DMS153 (cell line): Measurements from ENCODE around the gene DEDD.

Experiments
- DNase-seq: peaks from one replicate; lab custom pipeline; 2025; lab: John Stamatoyannopoulos, UW

DEDD gene

GRCh38 chr1:161091796-161092507 lies 40.5 kb downstream of the DEDD start:
- no peak for DNase-seq

GRCh38 chr1:161091093-161091492 lies 41.4 kb downstream of the DEDD start:
- DNase-seq: no peak

DNA sequence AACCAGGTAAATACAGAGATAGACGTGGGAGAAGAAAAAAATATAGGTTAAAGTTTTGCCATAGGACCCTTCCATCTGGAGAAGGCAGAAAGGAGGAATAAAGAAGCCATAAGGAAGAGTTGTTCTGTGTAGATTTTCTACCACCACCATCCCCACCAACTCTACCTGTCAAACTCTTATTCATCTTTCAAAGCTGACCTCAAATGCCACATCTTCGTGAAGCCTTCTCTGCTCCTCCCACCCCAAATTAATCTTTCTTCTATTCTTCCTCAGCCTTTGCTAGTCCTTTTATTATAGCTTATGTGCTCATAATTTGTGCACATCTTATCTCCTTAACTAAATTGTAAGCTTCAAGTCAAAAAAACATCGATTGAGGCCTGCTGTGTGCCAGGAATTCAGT lies 41.9 kb downstream of the DEDD start:
- DNase-seq: no peak

- no peak for DNase-seq
These were observed 42.5 kb downstream of the DEDD start for GRCh38 chr1:161089938-161090337.

DNA sequence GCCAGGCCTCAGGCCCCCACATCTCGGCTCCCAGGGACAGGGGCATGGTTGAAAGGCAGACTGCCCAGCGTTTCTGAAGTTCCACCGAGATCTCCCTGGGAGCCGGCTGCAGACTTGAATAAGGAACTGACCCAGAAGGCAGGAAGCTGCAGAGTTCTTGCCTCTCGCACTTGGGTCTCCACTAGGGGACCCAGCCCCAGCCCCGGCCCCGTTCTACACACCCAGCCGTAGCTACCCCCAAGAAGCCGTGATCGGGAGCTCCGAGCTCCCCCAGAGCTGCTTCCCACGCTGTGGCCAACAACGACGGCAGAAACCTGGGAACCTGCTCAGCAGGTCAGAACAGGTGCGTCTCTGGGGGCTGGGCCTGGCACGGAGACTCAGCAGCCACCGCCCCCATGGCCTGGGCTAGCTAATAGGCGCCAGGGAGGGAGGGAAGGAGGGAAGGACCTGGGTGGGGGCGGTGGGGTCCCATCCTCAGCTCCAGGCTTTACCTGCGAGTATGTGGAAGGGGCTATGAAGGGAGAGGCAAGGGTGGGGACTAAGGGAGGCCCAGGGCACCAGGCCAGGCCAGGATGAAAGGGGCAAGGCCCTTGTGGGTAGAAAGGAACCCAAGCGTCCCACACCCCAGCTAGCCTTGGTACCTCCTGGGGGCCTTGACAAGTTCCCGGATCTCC lies 43.1 kb downstream of the DEDD start, which contains the start of gene NECTIN4:
Gene NECTIN4, minus strand, starts transcription at position 308 of the 674 bp plus-strand sequence. Its CDS starts 262 bp downstream, at position 46.
- no peak for DNase-seq

DNA sequence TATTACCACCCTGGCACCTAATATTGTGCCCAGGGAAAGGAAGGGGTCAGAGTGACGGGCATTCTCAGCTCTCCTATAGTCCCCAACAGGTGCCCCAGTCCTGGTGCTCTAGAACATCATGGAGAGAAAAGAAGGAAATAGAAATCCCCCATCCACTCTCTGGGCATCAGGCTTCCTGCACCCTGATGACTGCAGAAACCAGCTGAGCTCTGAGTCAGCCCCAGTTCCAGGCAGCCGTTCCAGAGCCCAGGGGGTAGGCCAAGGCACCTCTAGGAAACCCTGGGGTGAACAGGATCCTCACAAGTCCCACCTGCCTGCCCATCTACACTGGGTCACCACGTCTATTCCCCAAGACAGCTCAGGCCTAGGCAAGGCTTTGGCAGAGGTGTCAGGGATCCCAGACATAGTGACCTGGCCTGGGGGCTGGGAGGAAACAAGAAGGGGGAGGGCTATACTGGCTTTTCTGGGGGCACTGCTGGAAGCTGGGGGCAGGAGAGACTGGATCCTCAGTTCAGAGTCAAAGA lies 43.8 kb downstream of the DEDD start:
- no peak for DNase-seq

DNA sequence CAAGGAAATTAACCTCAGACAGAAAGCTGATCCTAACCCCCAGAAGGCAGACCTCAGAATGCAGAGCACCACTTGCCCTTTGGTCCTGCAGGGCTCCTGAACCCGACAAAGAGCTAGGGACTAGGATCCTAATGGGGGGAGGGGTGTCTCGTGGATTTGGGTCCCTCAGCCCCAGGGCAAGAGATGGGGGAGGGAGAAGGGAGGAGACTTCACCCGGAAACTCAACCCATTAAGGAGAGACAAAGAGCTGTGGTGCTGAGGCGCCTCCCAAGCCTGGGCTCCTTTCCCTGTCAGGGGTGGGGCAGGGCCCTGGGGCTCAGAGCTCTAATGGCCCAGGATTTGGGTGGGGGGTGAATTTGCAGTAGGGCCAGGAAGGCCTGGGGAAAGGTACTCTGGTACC lies 46.0 kb downstream of the DEDD start:
- DNase-seq: no peak

DNA sequence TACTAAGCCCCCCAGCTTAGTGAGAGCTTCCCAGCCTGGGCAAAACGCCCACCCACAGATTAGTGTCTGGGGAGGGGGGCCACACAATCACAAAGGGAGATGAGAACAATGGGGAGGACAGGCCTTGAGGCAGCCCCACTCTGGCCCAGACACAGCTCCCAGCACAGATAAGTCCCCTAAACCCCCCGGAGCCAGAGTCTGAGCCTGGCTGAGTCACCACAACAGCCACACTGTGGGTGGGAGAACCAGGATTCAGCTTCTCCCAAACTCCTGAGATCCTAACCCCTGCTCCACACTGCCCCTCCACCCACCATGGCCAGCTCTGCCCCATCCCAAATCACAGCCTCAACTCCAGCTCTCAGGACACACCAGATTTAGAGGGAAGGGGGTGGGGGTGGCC lies 47.3 kb downstream of the DEDD start:
- DNase-seq: no peak

DNA sequence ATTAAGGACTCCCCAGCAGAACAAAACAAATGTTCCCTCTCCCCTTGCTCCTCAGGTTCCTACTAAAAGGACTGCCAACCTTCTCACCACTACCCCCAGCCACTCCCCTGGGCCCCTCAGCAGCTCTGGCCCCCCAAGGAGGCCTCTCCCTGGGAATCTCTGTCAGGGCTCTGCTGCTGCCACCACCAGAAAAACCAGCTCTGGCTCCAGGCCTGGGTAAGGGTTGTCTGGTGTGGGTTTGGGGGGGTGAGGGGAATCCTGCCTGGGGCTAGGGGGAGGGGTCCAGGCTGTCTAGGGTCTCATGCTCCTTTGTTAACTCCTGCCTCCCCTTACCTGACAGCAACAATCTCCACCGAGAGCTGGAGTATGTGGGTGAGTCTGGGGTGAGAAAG lies 47.9 kb downstream of the DEDD start:
- no peak for DNase-seq

DNA sequence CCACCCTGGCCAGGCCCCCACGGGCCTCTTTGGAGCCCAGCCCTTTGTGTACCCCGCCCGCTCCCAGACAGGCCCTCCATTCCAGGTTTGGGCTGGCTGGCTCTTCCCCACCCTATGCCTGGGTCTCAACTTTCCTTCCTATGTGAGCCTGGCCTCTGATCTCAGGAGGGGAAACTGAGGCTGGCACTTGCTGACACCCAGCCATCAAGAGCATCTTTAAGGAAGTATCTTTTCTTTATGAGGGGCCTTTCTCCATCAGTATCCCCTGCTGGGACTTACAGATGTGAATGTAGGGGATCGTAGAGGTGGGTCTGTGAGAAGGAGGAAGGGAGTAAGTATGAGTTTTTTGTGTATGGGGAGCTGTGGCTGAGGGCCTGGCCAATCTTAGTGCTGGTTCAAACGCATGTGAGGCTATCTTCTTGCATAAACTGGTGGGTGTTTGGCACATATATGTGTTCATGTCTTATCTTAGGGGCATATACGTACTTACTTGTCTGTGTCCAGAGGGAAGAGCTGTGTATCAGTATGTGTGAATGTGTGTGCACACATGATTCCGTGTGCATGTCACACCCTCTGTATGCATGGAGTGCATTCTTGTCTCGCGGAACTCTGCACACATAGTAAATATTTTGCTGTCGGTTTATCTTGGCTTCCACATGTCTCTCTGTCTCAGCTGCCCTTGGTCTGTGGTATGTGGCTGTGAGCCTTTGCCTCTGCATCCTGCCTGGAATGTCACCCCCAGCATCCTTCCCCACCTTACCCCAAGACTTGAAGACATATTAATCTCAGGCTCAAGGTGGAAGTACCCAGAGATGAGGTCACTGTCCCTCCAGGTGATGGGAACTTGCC lies 48.5 kb downstream of the DEDD start:
- no peak for DNase-seq

GRCh38 chr1:161082996-161083747 lies 49.3 kb downstream of the DEDD start:
- peak; percentile 16 for DNase-seq

DNA sequence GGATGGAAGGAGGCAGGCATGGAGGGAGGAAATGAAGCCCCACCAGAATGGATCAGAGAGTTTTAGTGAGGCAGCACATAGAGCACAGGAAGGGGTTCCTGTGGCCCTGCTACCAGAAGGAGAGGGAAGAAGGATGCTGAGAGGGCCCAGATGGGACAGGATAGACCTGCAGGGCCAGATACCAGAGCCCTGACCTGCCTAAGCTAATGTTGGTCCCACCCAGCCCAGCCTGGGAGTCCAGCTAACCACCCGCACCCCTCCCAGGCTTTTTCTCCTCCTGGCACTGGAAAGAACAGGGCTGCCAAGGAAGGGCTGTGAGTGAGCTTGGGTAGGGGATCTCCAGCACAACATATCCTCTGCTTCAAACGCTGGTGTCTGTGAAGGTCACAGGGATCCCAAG lies 50.0 kb downstream of the DEDD start:
- DNase-seq: no peak

DNA sequence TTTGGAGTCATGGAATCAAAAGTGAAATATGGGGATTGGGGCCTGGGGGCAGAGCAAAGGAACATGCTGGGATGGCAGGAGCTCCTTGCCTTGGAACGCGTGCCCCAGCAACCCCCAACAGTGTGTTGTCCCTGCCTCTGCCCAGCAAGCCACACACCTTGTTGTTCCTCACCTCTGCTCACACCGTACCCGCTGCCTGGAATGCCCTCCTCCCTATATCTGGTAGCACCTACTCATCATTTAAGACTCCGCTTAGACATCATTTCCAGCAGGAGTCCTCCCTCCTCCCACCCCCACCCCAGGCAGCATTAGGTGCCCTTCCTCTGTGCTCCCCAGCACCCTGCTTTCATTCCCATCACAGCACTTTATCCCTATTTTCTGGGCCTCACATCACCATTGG lies 50.9 kb downstream of the DEDD start:
- DNase-seq: no peak

- no peak for DNase-seq
These were observed 51.7 kb downstream of the DEDD start for GRCh38 chr1:161080441-161081405.

DNA sequence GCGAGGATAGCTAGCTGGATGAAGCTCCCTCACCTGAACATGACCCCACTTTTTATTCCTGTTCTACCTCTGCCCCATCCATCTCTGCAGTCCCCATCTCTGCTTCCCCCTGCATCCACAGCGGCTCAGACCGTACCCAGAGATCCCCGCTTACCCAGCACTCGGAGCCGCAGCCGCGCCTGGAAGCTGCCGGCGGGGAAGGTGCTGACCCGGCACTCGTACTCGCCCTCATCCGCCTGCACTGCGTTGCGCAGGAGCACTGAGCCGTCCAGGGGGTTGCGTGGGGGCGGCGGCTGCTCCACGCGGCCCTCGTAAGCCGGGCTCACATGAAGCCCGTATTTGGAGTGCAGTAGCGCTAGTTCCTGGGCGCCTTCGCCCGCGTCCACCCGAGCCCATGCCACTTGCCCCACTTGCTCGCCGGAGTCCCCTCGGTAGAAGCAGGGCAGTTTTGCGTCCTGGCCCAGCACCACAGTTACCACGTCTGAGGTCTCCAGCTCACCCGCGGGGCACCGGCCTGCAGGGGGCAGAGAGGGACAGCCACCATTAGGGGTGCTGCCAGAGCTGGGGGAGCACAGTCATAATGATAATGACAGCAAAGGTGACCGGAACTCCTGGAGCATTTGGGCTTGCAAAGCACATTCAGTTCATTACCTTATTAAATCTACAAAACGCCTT lies 52.9 kb downstream of the DEDD start:
- no peak for DNase-seq

GRCh38 chr1:161077426-161077825 lies 55.0 kb downstream of the DEDD start:
- DNase-seq: no peak

GRCh38 chr1:161076410-161076809 lies 56.1 kb downstream of the DEDD start:
- no peak for DNase-seq

DNA sequence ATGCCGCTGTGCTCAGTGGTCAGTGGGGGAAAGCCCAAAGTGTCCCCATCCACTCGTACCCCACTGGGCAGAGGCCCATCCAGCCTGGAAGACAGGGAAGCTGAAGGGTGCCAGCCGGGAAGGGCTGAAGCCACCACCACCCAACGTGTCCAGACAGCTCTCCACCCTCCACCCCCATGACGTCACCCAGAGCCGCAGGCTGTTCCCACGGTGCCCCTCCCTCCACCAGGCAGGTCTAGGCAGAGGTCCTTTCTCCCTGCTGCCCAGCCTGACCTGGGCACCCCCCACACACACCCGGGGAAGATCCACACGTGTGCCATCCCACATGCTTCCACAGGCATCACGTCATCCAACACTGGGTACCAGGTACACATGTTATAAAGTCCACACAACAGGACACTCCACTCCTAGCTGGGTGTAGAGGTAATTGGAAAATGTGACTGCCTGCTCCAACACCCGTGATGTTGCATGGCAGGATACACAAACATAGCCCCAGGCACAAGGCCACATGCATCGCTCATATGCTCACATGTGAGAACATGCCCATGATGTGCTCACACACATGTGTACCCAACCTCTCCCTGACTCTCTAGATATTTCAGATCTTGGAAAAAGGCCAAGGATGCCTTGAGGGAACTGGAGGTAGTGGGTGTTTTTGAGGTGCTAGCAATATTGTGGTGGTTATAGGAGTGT lies 57.6 kb downstream of the DEDD start:
- DNase-seq: no peak

DNA sequence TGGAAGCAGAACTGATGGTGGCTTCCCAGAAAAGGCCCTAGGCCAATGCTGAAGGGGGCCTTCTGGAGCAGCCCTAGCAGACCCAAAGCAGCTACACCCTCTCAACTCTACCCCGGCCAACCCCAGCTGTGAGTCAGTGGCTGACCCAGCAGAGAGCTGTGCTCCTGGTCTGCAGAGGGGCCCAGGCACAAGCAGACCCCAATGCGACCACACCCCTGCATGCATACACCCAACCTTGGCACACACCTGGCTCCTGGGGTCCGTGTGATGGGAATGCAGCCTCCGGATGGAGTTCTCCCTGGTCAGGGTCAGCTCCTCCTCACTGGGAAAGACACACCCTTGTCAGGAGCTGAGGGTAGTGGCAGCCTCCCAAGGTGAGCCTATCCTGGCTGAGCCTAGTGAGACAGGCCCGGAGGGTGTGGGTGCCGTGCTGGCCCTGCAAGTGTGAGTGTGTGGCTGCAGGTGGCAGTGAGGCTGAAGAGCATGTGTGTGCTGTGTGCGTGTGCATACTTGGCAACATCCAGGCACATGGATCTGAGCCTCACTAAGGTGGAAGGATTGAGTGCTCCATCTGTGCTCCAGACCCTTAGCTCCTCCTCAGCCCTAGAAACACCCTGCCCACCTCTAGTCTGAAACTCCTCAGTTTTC lies 58.9 kb downstream of the DEDD start:
- DNase-seq: no peak
